ENCODE results near the gene EHMT2. TPM values are rescaled to one million over a fixed set of nuclear protein-coding genes. Genes with fewer than 3 reads are reported as not detected.

The EHMT2 gene
- total and polyA plus RNA-seq, 2 donors (not counting 3 experiments of a cell fraction or from before 2014, with no cell fraction given), result 53.3 to 54.3 TPM

GRCh38 chr6:31865205-31866118 is 32.0 kb downstream of the EHMT2 start:
- Histone ChIP-seq H3K9me1 (replicated peaks; ENCODE audit: control insufficient read depth, extremely low read depth, insufficient read depth, low read length) (no peaks in the 10 kb centered on the region), H3K36me3 (ENCODE audit: control insufficient read depth in 2 of 2, extremely low read depth in 1 of 2, insufficient read depth in 2 of 2, low read length in 2 of 2) (peaks cover 0 to 4% of the 10 kb centered on the region in 2 experiments), H3K4me3 (replicated peaks in 1 of 3; ENCODE audit: insufficient read depth in 1 of 3, low read depth in 1 of 3, low read length in 3 of 3) (no peak overlapping the region), H3K27ac (ENCODE audit: insufficient read depth, low read depth, low read length) (no peak overlapping the region), H3K9me3 (replicated peaks; ENCODE audit: control insufficient read depth, insufficient read depth, low read length) (no peaks in the 10 kb centered on the region), H3K4me1 (ENCODE audit: control insufficient read depth, extremely low read depth, insufficient read depth, low read length) (peaks cover 7% of the 10 kb centered on the region), H4K20me1 (replicated peaks; ENCODE audit: control insufficient read depth, extremely low read depth, insufficient read depth, low read length) (no peaks in the 10 kb centered on the region), H3K27me3 (ENCODE audit: control insufficient read depth in 2 of 2, insufficient read depth in 2 of 2, low read length in 2 of 2) (no peaks in the 10 kb centered on the region), H3K79me2 (ENCODE audit: control insufficient read depth, insufficient read depth, low read length) (peaks cover 4% of the 10 kb centered on the region), H2AFZ (ENCODE audit: low read depth, low read length) (no peak overlapping the region), H3K9ac (replicated peaks; ENCODE audit: extremely low read depth, insufficient read depth, low read length) (no peak overlapping the region), H3K4me2 (ENCODE audit: insufficient read depth, low read length) (no peak overlapping the region)
- BruUV-seq (replicated peaks), result no TSS peak
- CTCF ChIA-PET, result interaction anchor here (3.2 kb wide), 1 partner anchor 87 kb away, joined by 11 read pairs; no protein-coding TSS in a partner anchor
- TF ChIP-seq POLR2AphosphoS5 (IDR thresholded peaks at IDR 0.05; ENCODE audit: insufficient read depth, low read depth, low read length) (no peak), FOS (IDR thresholded peaks at IDR 0.05; ENCODE audit: borderline replicate concordance, insufficient read depth, low read length) (no peak), MAX (IDR thresholded peaks at IDR 0.05; ENCODE audit: insufficient read depth, insufficient read length) (no peak), GATA2 (IDR thresholded peaks at IDR 0.05; ENCODE audit: insufficient read depth, insufficient read length, low read depth, low read length) (no peak), JUN (IDR thresholded peaks at IDR 0.05; ENCODE audit: borderline replicate concordance, insufficient read depth, insufficient read length, low read depth) (no peak), MYC (IDR thresholded peaks at IDR 0.05; ENCODE audit: low read depth, low read length) (no peak), POLR2A (IDR thresholded peaks at IDR 0.05; ENCODE audit: low read depth, low read length) (no peak), EZH2 (IDR thresholded peaks at IDR 0.05; ENCODE audit: borderline replicate concordance, low read depth, low read length, severe bottlenecking) (no peak), CTCF (IDR thresholded peaks at IDR 0.05; ENCODE audit: extremely low read depth in 1 of 2, insufficient read depth in 1 of 2, low read depth in 1 of 2, low read length in 2 of 2) (no peak)
- intact Hi-C loops (cut with micrococcal nuclease) (no loop called here), dilution Hi-C loops (cut with MboI; ENCODE audit: extremely low pct_ligation_motif_present, low sequenced_read_pairs) (no loop called here)
- DNase-seq (ENCODE audit: low read depth, low spot score) (no peak), FAIRE-seq (no peak)
- POLR2A ChIA-PET, result no interaction called here
